ENCODE measurements around the gene PARD6G.

The PARD6G gene

GRCh38 chr18:80251700-80252099 is 4.4 kb upstream of the PARD6G start:
- no peak overlapping the region for H3K9ac ChIP-seq (ENCODE audit: low read depth in 1 of 2, low read length in 2 of 2)
- H3K4me3 ChIP-seq (ENCODE audit: low read depth in 1 of 2, low read length in 2 of 2): no peak overlapping the region
- H3K27me3 ChIP-seq (ENCODE audit: control insufficient read depth in 1 of 2, insufficient read depth in 2 of 2, low read length in 2 of 2): no peaks in the 10 kb centered on the region
- no peak overlapping the region for H3K27ac ChIP-seq (ENCODE audit: low read depth, low read length)
- H3K9me3 ChIP-seq (ENCODE audit: control insufficient read depth in 1 of 2, low read length in 2 of 2): no peaks in the 10 kb centered on the region
- no peaks in the 10 kb centered on the region for H3K4me1 ChIP-seq (ENCODE audit: control insufficient read depth in 1 of 2, insufficient read depth in 2 of 2, low read length in 2 of 2)
- H3K36me3 ChIP-seq (ENCODE audit: control insufficient read depth in 1 of 2, insufficient read depth in 2 of 2, low read length in 2 of 2): no peaks in the 10 kb centered on the region

- Histone ChIP-seq H3K4me3 (ENCODE audit: low read depth in 1 of 2, low read length in 2 of 2) (no peak overlapping the region), H3K4me1 (ENCODE audit: control insufficient read depth in 1 of 2, insufficient read depth in 2 of 2, low read length in 2 of 2) (no peaks in the 10 kb centered on the region), H3K9ac (ENCODE audit: low read depth in 1 of 2, low read length in 2 of 2) (no peak overlapping the region), H3K27ac (ENCODE audit: low read depth, low read length) (no peak overlapping the region), H3K36me3 (ENCODE audit: control insufficient read depth in 1 of 2, insufficient read depth in 2 of 2, low read length in 2 of 2) (no peaks in the 10 kb centered on the region), H3K27me3 (ENCODE audit: control insufficient read depth in 1 of 2, insufficient read depth in 2 of 2, low read length in 2 of 2) (peaks cover 4% of the 10 kb centered on the region in 2 donors), H3K9me3 (ENCODE audit: control insufficient read depth in 1 of 2, low read length in 2 of 2) (no peaks in the 10 kb centered on the region)
These were observed 3.5 kb upstream of the PARD6G start for GRCh38 chr18:80250740-80251364.

GRCh38 chr18:80249217-80250093 is 2.1 kb upstream of the PARD6G start:
- Histone ChIP-seq H3K27me3 (ENCODE audit: control insufficient read depth in 1 of 2, insufficient read depth in 2 of 2, low read length in 2 of 2) (peaks cover 4 to 7% of the 10 kb centered on the region in 2 donors), H3K36me3 (ENCODE audit: control insufficient read depth in 1 of 2, insufficient read depth in 2 of 2, low read length in 2 of 2) (no peaks in the 10 kb centered on the region), H3K27ac (ENCODE audit: low read depth, low read length) (no peak overlapping the region), H3K9ac (ENCODE audit: low read depth in 1 of 2, low read length in 2 of 2) (no peak overlapping the region), H3K9me3 (ENCODE audit: control insufficient read depth in 1 of 2, low read length in 2 of 2) (no peaks in the 10 kb centered on the region), H3K4me1 (ENCODE audit: control insufficient read depth in 1 of 2, insufficient read depth in 2 of 2, low read length in 2 of 2) (no peaks in the 10 kb centered on the region), H3K4me3 (ENCODE audit: low read depth in 1 of 2, low read length in 2 of 2) (no peak overlapping the region)

GRCh38 chr18:80246445-80247392 is 595 bp downstream of the PARD6G start:
- H3K4me3 ChIP-seq (ENCODE audit: low read depth in 1 of 2, low read length in 2 of 2): peak overlapping the region; percentile 51 to 62
- H3K9ac ChIP-seq (ENCODE audit: low read depth in 1 of 2, low read length in 2 of 2): peak overlapping the region in 1 of 2 donors; percentile 12
- no peaks in the 10 kb centered on the region for H3K9me3 ChIP-seq (ENCODE audit: control insufficient read depth in 1 of 2, low read length in 2 of 2)
- H3K27ac ChIP-seq (ENCODE audit: low read depth, low read length): no peak overlapping the region
- no peaks in the 10 kb centered on the region for H3K36me3 ChIP-seq (ENCODE audit: control insufficient read depth in 1 of 2, insufficient read depth in 2 of 2, low read length in 2 of 2)
- peaks cover 4 to 7% of the 10 kb centered on the region in 2 donors for H3K27me3 ChIP-seq (ENCODE audit: control insufficient read depth in 1 of 2, insufficient read depth in 2 of 2, low read length in 2 of 2)
- H3K4me1 ChIP-seq (ENCODE audit: control insufficient read depth in 1 of 2, insufficient read depth in 2 of 2, low read length in 2 of 2): no peaks in the 10 kb centered on the region

- Histone ChIP-seq H3K9me3 (ENCODE audit: control insufficient read depth in 1 of 2, low read length in 2 of 2) (no peaks in the 10 kb centered on the region), H3K36me3 (ENCODE audit: control insufficient read depth in 1 of 2, insufficient read depth in 2 of 2, low read length in 2 of 2) (no peaks in the 10 kb centered on the region), H3K27me3 (ENCODE audit: control insufficient read depth in 1 of 2, insufficient read depth in 2 of 2, low read length in 2 of 2) (peaks cover 4 to 7% of the 10 kb centered on the region in 2 donors), H3K4me3 (ENCODE audit: low read depth in 1 of 2, low read length in 2 of 2) (peak overlapping the region in 1 of 2 donors; percentile 53), H3K9ac (ENCODE audit: low read depth in 1 of 2, low read length in 2 of 2) (no peak overlapping the region), H3K4me1 (ENCODE audit: control insufficient read depth in 1 of 2, insufficient read depth in 2 of 2, low read length in 2 of 2) (no peaks in the 10 kb centered on the region), H3K27ac (ENCODE audit: low read depth, low read length) (no peak overlapping the region)
These were observed 1.4 kb downstream of the PARD6G start for GRCh38 chr18:80245781-80246444.

GRCh38 chr18:80244956-80245730 is 2.2 kb downstream of the PARD6G start:
- Histone ChIP-seq H3K9me3 (ENCODE audit: control insufficient read depth in 1 of 2, low read length in 2 of 2) (no peaks in the 10 kb centered on the region), H3K4me3 (ENCODE audit: low read depth in 1 of 2, low read length in 2 of 2) (no peak overlapping the region), H3K27me3 (ENCODE audit: control insufficient read depth in 1 of 2, insufficient read depth in 2 of 2, low read length in 2 of 2) (peaks cover 4 to 7% of the 10 kb centered on the region in 2 donors), H3K27ac (ENCODE audit: low read depth, low read length) (no peak overlapping the region), H3K4me1 (ENCODE audit: control insufficient read depth in 1 of 2, insufficient read depth in 2 of 2, low read length in 2 of 2) (no peaks in the 10 kb centered on the region), H3K9ac (ENCODE audit: low read depth in 1 of 2, low read length in 2 of 2) (no peak overlapping the region), H3K36me3 (ENCODE audit: control insufficient read depth in 1 of 2, insufficient read depth in 2 of 2, low read length in 2 of 2) (no peaks in the 10 kb centered on the region)

- H3K36me3 ChIP-seq (ENCODE audit: control insufficient read depth in 1 of 2, insufficient read depth in 2 of 2, low read length in 2 of 2): no peaks in the 10 kb centered on the region
- H3K9me3 ChIP-seq (ENCODE audit: control insufficient read depth in 1 of 2, low read length in 2 of 2): no peaks in the 10 kb centered on the region
- no peak overlapping the region for H3K4me3 ChIP-seq (ENCODE audit: low read depth in 1 of 2, low read length in 2 of 2)
- peaks cover 4 to 7% of the 10 kb centered on the region in 2 donors for H3K27me3 ChIP-seq (ENCODE audit: control insufficient read depth in 1 of 2, insufficient read depth in 2 of 2, low read length in 2 of 2)
- H3K9ac ChIP-seq (ENCODE audit: low read depth in 1 of 2, low read length in 2 of 2): no peak overlapping the region
- no peak overlapping the region for H3K27ac ChIP-seq (ENCODE audit: low read depth, low read length)
- no peaks in the 10 kb centered on the region for H3K4me1 ChIP-seq (ENCODE audit: control insufficient read depth in 1 of 2, insufficient read depth in 2 of 2, low read length in 2 of 2)
These were observed 3.1 kb downstream of the PARD6G start for GRCh38 chr18:80244167-80244566.

GRCh38 chr18:80243204-80243603 is 4.1 kb downstream of the PARD6G start:
- Histone ChIP-seq H3K9me3 (ENCODE audit: control insufficient read depth in 1 of 2, low read length in 2 of 2) (no peaks in the 10 kb centered on the region), H3K27me3 (ENCODE audit: control insufficient read depth in 1 of 2, insufficient read depth in 2 of 2, low read length in 2 of 2) (peaks cover 4 to 7% of the 10 kb centered on the region in 2 donors), H3K4me1 (ENCODE audit: control insufficient read depth in 1 of 2, insufficient read depth in 2 of 2, low read length in 2 of 2) (no peaks in the 10 kb centered on the region), H3K27ac (ENCODE audit: low read depth, low read length) (no peak overlapping the region), H3K4me3 (ENCODE audit: low read depth in 1 of 2, low read length in 2 of 2) (no peak overlapping the region), H3K36me3 (ENCODE audit: control insufficient read depth in 1 of 2, insufficient read depth in 2 of 2, low read length in 2 of 2) (no peaks in the 10 kb centered on the region), H3K9ac (ENCODE audit: low read depth in 1 of 2, low read length in 2 of 2) (no peak overlapping the region)
